HepG2 (cell line): ENCODE measurements around the gene PTPRU. TPM values are rescaled to one million over a fixed set of nuclear protein-coding genes. Genes with fewer than 3 reads are reported as not detected.

Experiments
- ARID2 ChIP-seq: sonication (generic); formaldehyde crosslinking; IDR thresholded peaks from 2 replicates; pipeline ENCODE4 v1.8.1; 2022; ENCODE audit warnings: mild to moderate bottlenecking, missing genetic modification reagents, borderline replicate concordance
- ATF6 ChIP-seq: sonication (generic); formaldehyde crosslinking; conservative IDR thresholded peaks from 2 replicates; pipeline ENCODE4 v1.4.0; 2020; ENCODE audit warnings: missing genetic modification reagents
- BCL6 ChIP-seq: IDR thresholded peaks from 2 replicates; pipeline ENCODE4 v1.6.1; 2016; ENCODE audit warnings: missing genetic modification reagents, missing compliant biosample characterization
- ELF1 ChIP-seq: sonication (generic); formaldehyde crosslinking; IDR thresholded peaks from 2 replicates; pipeline ENCODE4 v1.4.0; 2020; ENCODE audit warnings: missing genetic modification reagents
- GATAD1 ChIP-seq: IDR thresholded peaks from 2 replicates; pipeline ENCODE4 v1.6.1; 2016; ENCODE audit warnings: missing genetic modification reagents, missing compliant biosample characterization
- HNRNPK ChIP-seq: fragments of 200-400 bp; formaldehyde crosslinking; IDR thresholded peaks from 2 replicates; pipeline ENCODE4 v1.6.1; 2018; ENCODE audit warnings: low read length, low read depth, moderate library complexity, mild to moderate bottlenecking; ENCODE audit not compliant: poor library complexity, severe bottlenecking
- NFIB ChIP-seq: sonication (generic); formaldehyde crosslinking; IDR thresholded peaks from 2 replicates; pipeline ENCODE4 v1.9.0; 2021; ENCODE audit warnings: missing genetic modification reagents, mild to moderate bottlenecking, borderline replicate concordance
- POLR2AphosphoS5 ChIP-seq: IDR thresholded peaks from 2 replicates; pipeline ENCODE4 v1.6.1; 2012; ENCODE audit warnings: low read depth, low read length
- RERE ChIP-seq: IDR thresholded peaks from 2 replicates; pipeline ENCODE4 v1.6.1; 2016; ENCODE audit warnings: low read depth, missing genetic modification reagents, missing compliant biosample characterization
- SMYD3 ChIP-seq: sonication (generic); formaldehyde crosslinking; IDR thresholded peaks from 2 replicates; pipeline ENCODE4 v1.8.1; 2023; ENCODE audit warnings: mild to moderate bottlenecking, missing genetic modification reagents
- SP2 ChIP-seq: sonication (generic); formaldehyde crosslinking; IDR thresholded peaks from 2 replicates; pipeline ENCODE4 v1.5.1; 2020; ENCODE audit warnings: mild to moderate bottlenecking, missing genetic modification reagents
- STAG1 ChIP-seq: sonication (generic); formaldehyde crosslinking; IDR thresholded peaks from 2 replicates; pipeline ENCODE4 v1.4.0; 2020; ENCODE audit warnings: missing genetic modification reagents
- THAP7 ChIP-seq: sonication (generic); formaldehyde crosslinking; IDR thresholded peaks from 2 replicates; pipeline ENCODE4 v1.8.1; 2023; ENCODE audit warnings: mild to moderate bottlenecking, missing genetic modification reagents
- TP53 ChIP-seq: sonication (generic); formaldehyde crosslinking; conservative IDR thresholded peaks from 2 replicates; pipeline ENCODE4 v1.4.0; 2020; ENCODE audit warnings: missing genetic modification reagents
- ZFP91 ChIP-seq: sonication (generic); formaldehyde crosslinking; IDR thresholded peaks from 2 replicates; pipeline ENCODE4 v1.9.0; 2022; ENCODE audit warnings: missing genetic modification reagents, mild to moderate bottlenecking, borderline replicate concordance
- ZMYM3 ChIP-seq: sonication (generic); formaldehyde crosslinking; IDR thresholded peaks from 2 replicates; pipeline ENCODE4 v1.5.1; 2020; ENCODE audit warnings: mild to moderate bottlenecking, missing genetic modification reagents
- ZNF563 ChIP-seq: sonication (generic); formaldehyde crosslinking; IDR thresholded peaks from 2 replicates; pipeline ENCODE4 v1.8.0; 2022; ENCODE audit warnings: mild to moderate bottlenecking, moderate library complexity, missing genetic modification reagents
- ZNF639 ChIP-seq: conservative IDR thresholded peaks from 2 replicates; pipeline ENCODE4 v1.6.1; 2018; ENCODE audit warnings: missing genetic modification reagents
- ZNF782 ChIP-seq: sonication (generic); formaldehyde crosslinking; IDR thresholded peaks from 2 replicates; pipeline ENCODE4 v1.4.0; 2020; ENCODE audit warnings: missing genetic modification reagents, mild to moderate bottlenecking, borderline replicate concordance
- ZSCAN22 ChIP-seq: sonication (generic); formaldehyde crosslinking; IDR thresholded peaks from 2 replicates; pipeline ENCODE4 v1.4.0; 2020; ENCODE audit warnings: mild to moderate bottlenecking, missing genetic modification reagents
- polyA plus RNA-seq, 8 experiments: library from polyadenylated mRNA; depleted of rRNA in 3 of 8; stranded (reverse) in 7 of 8; unstranded in 1 of 8; fragments of >200 nt; fragmentation: Illumina TruSeq in 4 of 8; extraction: Trizol in 4 of 8; gene quantifications; 2 replicates each; pipeline versions ENCODE4 v1.2.1 to v1.2.3, GENCODE V29; 2011 to 2016; ENCODE audit warnings: low read depth in 4 of 8, missing spikeins in 1 of 8, mixed read lengths in 1 of 8; ENCODE audit not compliant: insufficient read depth in 1 of 8
- total RNA-seq, 5 experiments: library from RNA; depleted of rRNA; stranded (reverse); fragments of >200 nt; fragmentation: Illumina TruSeq; extraction: Trizol; gene quantifications; 2 replicates each; pipeline ENCODE4 v1.2.3, GENCODE V29; 2016; ENCODE audit warnings: low read depth in 1 of 5

Gene PTPRU
- total and polyA plus RNA-seq, 2 of the 13 experiments (the other 11 are each of a cell fraction or from before 2014, with no cell fraction given), result 21.6 to 22.3 TPM

GRCh38 chr1:29239142-29239541 lies 2.8 kb downstream of the PTPRU start (continued):
- no peak for TF ChIP-seq ZFP91 (CRISPR knock-in tag)
- TF ChIP-seq HNRNPK, result no peak
- TF ChIP-seq NFIB (CRISPR knock-in tag), result no peak
- no peak for TF ChIP-seq SP2 (CRISPR knock-in tag)
- no peak for TF ChIP-seq ZSCAN22 (CRISPR knock-in tag)
- peak; percentile 65 for TF ChIP-seq ELF1 (CRISPR knock-in tag)
- 0 out of 2 replicates have a peak, but pooled peaks have one; percentile 16 for TF ChIP-seq GATAD1 (CRISPR knock-in tag)
- peak; percentile 18; the same call in 1 of the 2 replicates for TF ChIP-seq BCL6 (CRISPR knock-in tag)
- TF ChIP-seq POLR2AphosphoS5, result no peak
- TF ChIP-seq ZNF639 (CRISPR knock-in tag), result 0 out of 2 replicates have a peak, but pooled peaks have one; percentile 43
- TF ChIP-seq ARID2 (CRISPR knock-in tag), result no peak
- no peak for TF ChIP-seq ZNF563
- TF ChIP-seq THAP7 (CRISPR knock-in tag), result no peak
- no peak for TF ChIP-seq SMYD3 (CRISPR knock-in tag)
- TF ChIP-seq ZMYM3, result no peak
- TF ChIP-seq RERE (CRISPR knock-in tag), result no peak
- TF ChIP-seq TP53 (CRISPR knock-in tag), result peak; percentile 96
- TF ChIP-seq STAG1, result 0 out of 2 replicates have a peak, but pooled peaks have one; percentile 5
- TF ChIP-seq ZNF782, result no peak
- no peak for TF ChIP-seq ATF6 (CRISPR knock-in tag)
